ENCODE data around the gene EDEM1. TPM values are rescaled to one million over a fixed set of nuclear protein-coding genes. Genes with fewer than 3 reads are reported as not detected.
A peak's percentile ranks its signal among the peaks of the same experiment; 100 is the strongest.
"Not testable (repeated sequence)": the region's sequence is repeated elsewhere in the genome, so short reads cannot be mapped to it uniquely, and the experiment has no call there.

Gene EDEM1
- total RNA-seq, 6 experiments from 2014 or later, result 40.6 to 92.7 (median 83.2) TPM

- H3K27me3 ChIP-seq, result no peaks in the 10 kb centered on the region
- no peak for ATAC-seq
- intact Hi-C loops (cut with DNase I), result no loop called here
- DNase-seq, result no peak
- TF ChIP-seq POLR2A (IDR thresholded peaks at IDR 0.05), result no peak
- TF ChIP-seq, protein P1, sequence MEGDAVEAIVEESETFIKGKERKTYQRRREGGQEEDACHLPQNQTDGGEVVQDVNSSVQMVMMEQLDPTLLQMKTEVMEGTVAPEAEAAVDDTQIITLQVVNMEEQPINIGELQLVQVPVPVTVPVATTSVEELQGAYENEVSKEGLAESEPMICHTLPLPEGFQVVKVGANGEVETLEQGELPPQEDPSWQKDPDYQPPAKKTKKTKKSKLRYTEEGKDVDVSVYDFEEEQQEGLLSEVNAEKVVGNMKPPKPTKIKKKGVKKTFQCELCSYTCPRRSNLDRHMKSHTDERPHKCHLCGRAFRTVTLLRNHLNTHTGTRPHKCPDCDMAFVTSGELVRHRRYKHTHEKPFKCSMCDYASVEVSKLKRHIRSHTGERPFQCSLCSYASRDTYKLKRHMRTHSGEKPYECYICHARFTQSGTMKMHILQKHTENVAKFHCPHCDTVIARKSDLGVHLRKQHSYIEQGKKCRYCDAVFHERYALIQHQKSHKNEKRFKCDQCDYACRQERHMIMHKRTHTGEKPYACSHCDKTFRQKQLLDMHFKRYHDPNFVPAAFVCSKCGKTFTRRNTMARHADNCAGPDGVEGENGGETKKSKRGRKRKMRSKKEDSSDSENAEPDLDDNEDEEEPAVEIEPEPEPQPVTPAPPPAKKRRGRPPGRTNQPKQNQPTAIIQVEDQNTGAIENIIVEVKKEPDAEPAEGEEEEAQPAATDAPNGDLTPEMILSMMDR (IDR thresholded peaks at IDR 0.05), result no peak
- H3K36me3 ChIP-seq, result no peaks in the 10 kb centered on the region
- H3K9me3 ChIP-seq, result no peaks in the 10 kb centered on the region
- 90% methylated on average over 3 of the region's 4 CpGs for WGBS (ENCODE audit: insufficient coverage, low coverage, low lambda C conversion rate, missing lambda C conversion rate)
- no peak overlapping the region for H3K27ac ChIP-seq
- H3K4me1 ChIP-seq, result peaks cover 0 to 22% (median 14%) of the 10 kb centered on the region in 4 donors
- H3K4me3 ChIP-seq, result no peak overlapping the region
These were observed 45.7 kb upstream of the EDEM1 start for GRCh38 chr3:5141760-5142159.

GRCh38 chr3:5143464-5143863 lies 44.0 kb upstream of the EDEM1 start:
- peaks cover 0 to 9% (median 6%) of the 10 kb centered on the region in 4 donors for H3K4me1 ChIP-seq
- intact Hi-C loops (cut with DNase I), result no loop called here
- WGBS (ENCODE audit: insufficient coverage, low coverage, low lambda C conversion rate, missing lambda C conversion rate), result 100% methylated on average over 1 of the region's 4 CpGs

GRCh38 chr3:5144316-5144994 lies 43.1 kb upstream of the EDEM1 start:
- peak in 2 of 4 donors; percentile 43 to 48 for ATAC-seq
- no peak for DNase-seq
- WGBS (ENCODE audit: insufficient coverage, low coverage, low lambda C conversion rate, missing lambda C conversion rate), result 75% methylated on average over 5 of the region's 5 CpGs
- H3K4me3 ChIP-seq, result no peak overlapping the region
- intact Hi-C loops (cut with DNase I), result no loop called here
- no peaks in the 10 kb centered on the region for H3K36me3 ChIP-seq
- H3K4me1 ChIP-seq, result peaks cover 0 to 2% (median 0%) of the 10 kb centered on the region in 4 donors
- no peak overlapping the region for H3K27ac ChIP-seq
- H3K9me3 ChIP-seq, result no peaks in the 10 kb centered on the region
- TF ChIP-seq, protein P1 (IDR thresholded peaks at IDR 0.05), result no peak
- TF ChIP-seq POLR2A (IDR thresholded peaks at IDR 0.05), result no peak
- H3K27me3 ChIP-seq, result no peaks in the 10 kb centered on the region

More at GRCh38 chr3:5143464-5143863, 44.0 kb upstream of the EDEM1 start:
- H3K27me3 ChIP-seq, result no peaks in the 10 kb centered on the region
- no peak overlapping the region for H3K4me3 ChIP-seq
- H3K27ac ChIP-seq, result no peak overlapping the region
- no peaks in the 10 kb centered on the region for H3K36me3 ChIP-seq
- DNase-seq (no peak), ATAC-seq (no peak)
- no peaks in the 10 kb centered on the region for H3K9me3 ChIP-seq
- TF ChIP-seq POLR2A (IDR thresholded peaks at IDR 0.05), result no peak
- TF ChIP-seq, protein P1 (IDR thresholded peaks at IDR 0.05), result no peak

DNA sequence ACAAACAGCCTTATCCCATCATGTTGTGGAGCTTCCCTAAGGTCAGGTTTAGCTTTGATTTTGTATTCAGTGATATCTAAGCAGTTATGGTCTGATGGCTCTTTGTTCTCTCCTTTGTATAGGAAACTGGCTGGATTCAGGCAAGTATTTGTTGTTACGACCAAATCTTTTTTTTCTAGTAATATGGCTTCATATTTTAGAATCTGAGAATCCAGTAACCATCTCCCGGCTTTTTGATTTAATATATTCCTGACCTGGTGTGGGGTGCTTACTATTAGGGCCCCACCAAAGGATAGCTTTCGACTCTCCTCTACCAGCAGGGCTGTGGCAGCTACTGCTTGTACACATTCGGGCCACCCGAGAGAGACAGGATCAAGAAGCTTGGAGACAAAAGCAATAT lies 42.4 kb upstream of the EDEM1 start:
- Histone ChIP-seq H3K9me3 (no peaks in the 10 kb centered on the region), H3K27ac (no peak overlapping the region), H3K4me1 (no peaks in the 10 kb centered on the region), H3K27me3 (no peaks in the 10 kb centered on the region), H3K36me3 (no peaks in the 10 kb centered on the region), H3K4me3 (no peak overlapping the region)
- TF ChIP-seq, protein P1 (IDR thresholded peaks at IDR 0.05), result no peak
- TF ChIP-seq POLR2A (IDR thresholded peaks at IDR 0.05), result no peak
- ATAC-seq (no peak), DNase-seq (no peak)
- intact Hi-C loops (cut with DNase I), result no loop called here
- 85% methylated on average over 5 of the region's 5 CpGs for WGBS (ENCODE audit: insufficient coverage, low coverage, low lambda C conversion rate, missing lambda C conversion rate)

DNA sequence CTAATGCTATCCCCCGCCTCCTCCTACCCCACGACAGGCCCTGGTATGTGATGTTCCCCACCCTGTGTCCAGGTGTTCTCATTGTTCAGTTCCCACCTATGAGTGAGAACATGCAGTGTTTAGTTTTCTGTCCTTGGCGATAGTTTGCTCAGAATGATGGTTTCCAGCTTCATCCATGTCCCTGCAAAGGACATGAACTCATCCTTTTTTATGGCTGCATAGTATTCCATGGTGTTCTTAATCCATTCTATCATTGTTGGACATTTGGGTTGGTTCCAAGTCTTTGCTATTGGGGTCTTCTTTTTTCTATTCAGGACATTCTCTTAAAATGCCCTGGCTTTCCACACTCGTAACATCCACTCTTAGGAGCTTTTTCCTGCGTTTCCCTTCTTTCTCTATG lies 40.4 kb upstream of the EDEM1 start:
- H3K4me1 ChIP-seq; ATAC-seq; H3K36me3 ChIP-seq; H3K9me3 ChIP-seq; intact Hi-C loops (cut with DNase I); H3K27ac ChIP-seq; H3K27me3 ChIP-seq; DNase-seq; H3K4me3 ChIP-seq: not testable (repeated sequence)
- WGBS (ENCODE audit: insufficient coverage, low coverage, low lambda C conversion rate, missing lambda C conversion rate), result 100% methylated on average over 3 of the region's 5 CpGs

Data from right lobe of liver (tissue), 6 donors.